ENCODE results near the gene FAM24A. TPM values are rescaled to one million over a fixed set of nuclear protein-coding genes. Genes with fewer than 3 reads are reported as not detected.
"Not testable (repeated sequence)": the region's sequence is repeated elsewhere in the genome, so short reads cannot be mapped to it uniquely, and the experiment has no call there.

The FAM24A gene, protein sequence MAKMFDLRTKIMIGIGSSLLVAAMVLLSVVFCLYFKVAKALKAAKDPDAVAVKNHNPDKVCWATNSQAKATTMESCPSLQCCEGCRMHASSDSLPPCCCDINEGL
- total RNA-seq = not detected in 2 replicates

- DNase-seq (ENCODE audit: low read depth) = no peak
Observed at GRCh38 chr10:122910310-122910709, at the start of gene FAM24A. TSS of gene FAM24A (plus strand) at chr10:122910610. CDS start at chr10:122911635, 1,025 bp downstream.

DNA sequence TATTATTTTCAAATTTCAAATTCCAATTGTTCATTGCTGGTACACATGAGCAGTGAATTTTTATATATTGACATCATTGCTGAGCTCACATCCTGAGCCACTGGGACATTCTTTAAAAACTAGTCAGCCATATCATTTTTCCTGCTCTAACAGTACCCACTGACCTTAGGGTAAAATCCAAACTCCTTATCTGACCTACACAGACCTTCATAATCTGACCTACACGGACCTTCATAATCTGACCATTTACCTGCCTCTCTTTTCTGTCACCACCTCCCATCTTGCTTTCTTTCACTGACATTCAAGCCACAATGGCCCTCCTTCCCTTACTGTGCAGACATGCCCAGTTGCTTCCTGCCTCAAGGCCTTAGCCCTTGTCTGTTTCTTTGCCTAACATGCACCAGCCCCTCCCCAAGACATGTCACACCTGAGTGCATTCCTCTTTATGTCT is 48.7 kb upstream of the FAM24A start:
- peak; percentile 69 for DNase-seq (ENCODE audit: low read depth)

- DNase-seq (ENCODE audit: low read depth) = no peak
Observed at GRCh38 chr10:122863216-122864193, 46.9 kb upstream of the FAM24A start.

DNA sequence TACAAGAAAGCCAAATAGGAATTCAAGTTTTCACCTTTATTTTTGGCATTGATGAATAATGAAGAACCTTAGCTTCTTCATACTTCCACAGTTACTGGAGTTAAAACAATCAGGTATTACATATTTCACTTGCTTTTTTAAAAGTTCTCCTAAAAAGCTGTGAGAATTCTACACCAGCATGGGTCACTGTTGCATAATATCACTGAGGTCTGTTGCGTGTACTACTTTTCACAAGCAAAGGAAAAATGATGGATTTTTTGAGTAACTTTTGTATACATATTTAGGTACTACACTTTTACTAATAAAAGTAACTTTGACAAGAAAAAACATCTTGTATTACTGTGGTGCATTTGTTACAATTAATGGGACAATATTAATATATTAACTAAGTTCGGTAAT is 46.2 kb upstream of the FAM24A start:
- DNase-seq (ENCODE audit: low read depth) = peak; percentile 9

- peak; percentile 70 for DNase-seq (ENCODE audit: low read depth)
Observed at GRCh38 chr10:122864901-122865300, 45.5 kb upstream of the FAM24A start.

DNA sequence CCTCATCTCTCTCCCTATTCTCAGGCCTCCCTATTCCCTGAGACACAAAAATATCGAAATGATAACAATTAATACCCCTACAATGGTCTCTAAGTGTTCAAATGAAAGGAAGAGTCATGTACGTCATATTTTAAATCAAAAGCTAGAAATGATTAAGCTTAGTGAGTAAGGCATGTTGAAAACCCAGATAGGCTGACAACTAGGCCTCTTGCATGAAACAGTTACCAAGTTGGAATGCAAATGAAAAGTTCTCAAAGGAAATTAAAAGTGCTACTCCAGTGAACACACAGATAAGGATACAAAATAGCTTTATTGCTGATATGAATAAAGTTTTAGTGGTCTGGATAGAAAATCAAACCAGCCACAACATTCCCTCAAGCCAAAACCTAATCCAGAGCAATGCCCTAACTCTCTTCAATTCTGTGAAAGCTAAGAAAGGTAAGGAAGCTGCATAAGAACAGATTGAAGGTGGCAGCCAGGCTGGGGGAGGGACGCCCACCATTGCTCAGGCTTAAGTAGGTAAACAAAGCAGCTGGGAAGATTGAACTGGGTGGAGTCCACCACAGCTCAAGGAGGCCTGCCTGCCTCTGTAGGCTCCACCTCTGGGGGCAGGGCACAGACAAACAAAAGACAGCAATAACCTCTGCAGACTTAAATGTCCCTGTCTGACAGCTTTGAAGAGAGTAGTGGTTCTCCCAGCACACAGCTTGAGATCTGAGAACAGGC is 43.5 kb upstream of the FAM24A start:
- peak; percentile 76 for DNase-seq (ENCODE audit: low read depth)

DNA sequence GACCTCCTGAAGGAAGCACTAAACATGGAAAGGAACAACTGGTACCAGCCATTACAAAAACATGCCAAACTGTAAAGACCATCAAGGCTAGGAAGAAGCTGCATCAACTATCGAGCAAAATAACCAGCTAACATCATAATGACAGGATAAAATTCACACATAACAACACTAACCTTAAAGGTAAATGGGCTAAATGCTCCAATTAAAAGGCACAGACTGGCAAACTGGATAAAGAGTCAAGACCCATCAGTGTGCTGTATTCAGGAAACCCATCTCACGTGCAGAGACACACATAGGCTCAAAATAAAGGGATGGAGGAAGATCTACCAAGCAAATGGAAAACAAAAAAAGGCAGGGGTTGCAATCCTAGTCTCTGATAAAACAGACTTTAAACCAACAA is 41.6 kb upstream of the FAM24A start:
- DNase-seq (ENCODE audit: low read depth) = not testable (repeated sequence)

- DNase-seq (ENCODE audit: low read depth) = not testable (repeated sequence)
Observed at GRCh38 chr10:122871947-122872346, 38.5 kb upstream of the FAM24A start.

GRCh38 chr10:122875843-122876466 is 34.5 kb upstream of the FAM24A start:
- no peak for DNase-seq (ENCODE audit: low read depth)

DNA sequence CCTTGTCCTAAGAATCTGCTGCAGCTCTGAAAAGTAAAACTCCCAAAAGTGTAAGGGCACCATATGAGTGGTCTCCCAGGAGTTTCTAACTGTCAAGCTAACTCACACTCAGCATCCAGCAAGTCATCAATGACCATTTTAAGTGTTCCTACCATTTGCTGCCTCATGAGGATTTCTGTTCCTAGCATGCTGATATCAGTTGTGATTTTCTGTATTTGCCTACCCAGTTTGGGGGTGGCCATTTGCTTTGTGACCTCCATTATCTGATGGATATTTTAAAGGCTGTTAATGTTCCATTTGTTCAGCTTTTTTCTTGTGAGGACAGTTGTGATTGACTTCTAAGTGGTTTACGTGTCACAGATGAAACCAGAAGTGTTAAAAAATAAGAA is 33.9 kb upstream of the FAM24A start:
- no peak for DNase-seq (ENCODE audit: low read depth)

DNA sequence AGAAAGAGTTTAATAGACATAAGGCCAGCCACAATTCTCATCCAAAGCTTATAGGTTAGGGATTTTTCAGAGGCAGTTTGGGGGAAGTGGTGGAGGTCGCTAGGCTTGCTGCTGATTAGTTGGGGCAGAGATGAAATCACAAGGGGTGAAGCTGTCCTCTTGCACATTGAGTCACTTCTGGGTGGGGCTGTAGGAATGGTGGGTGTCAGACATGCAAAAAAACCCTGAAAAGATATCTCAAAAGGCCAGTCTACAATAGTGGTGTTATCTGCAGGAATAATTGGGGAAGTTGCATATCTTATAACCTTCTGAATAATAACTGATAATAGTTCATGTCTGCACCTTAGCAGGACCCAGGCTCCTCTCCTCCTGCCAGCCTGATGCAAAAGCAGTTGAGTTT is 33.1 kb upstream of the FAM24A start:
- no peak for DNase-seq (ENCODE audit: low read depth)

DNA sequence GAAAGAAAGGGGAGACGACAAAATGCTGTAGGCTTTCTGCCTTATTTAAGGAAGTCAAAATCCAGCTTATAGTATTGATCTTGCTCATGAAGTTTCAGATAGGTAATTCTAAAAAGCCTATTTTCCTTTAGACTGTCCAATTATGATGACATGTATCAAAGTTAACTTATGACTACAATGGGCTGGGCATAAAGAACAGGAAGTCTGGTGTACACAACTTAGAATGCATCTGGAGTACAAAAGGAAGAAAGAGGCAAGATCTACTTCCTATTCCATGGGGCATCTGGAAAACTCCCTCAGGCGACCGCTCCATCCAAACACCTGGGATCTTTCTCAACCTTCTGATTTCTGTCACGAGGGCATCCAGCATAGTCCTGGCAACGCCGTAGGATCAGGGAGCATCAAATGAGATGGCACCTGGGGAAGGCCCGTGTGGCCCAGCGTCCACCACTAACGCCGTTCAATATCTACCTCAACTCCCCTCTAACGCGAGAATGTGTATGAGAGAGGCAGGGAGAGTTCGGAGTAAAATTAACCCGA is 31.5 kb upstream of the FAM24A start:
- peak; percentile 32 for DNase-seq (ENCODE audit: low read depth)

DNA sequence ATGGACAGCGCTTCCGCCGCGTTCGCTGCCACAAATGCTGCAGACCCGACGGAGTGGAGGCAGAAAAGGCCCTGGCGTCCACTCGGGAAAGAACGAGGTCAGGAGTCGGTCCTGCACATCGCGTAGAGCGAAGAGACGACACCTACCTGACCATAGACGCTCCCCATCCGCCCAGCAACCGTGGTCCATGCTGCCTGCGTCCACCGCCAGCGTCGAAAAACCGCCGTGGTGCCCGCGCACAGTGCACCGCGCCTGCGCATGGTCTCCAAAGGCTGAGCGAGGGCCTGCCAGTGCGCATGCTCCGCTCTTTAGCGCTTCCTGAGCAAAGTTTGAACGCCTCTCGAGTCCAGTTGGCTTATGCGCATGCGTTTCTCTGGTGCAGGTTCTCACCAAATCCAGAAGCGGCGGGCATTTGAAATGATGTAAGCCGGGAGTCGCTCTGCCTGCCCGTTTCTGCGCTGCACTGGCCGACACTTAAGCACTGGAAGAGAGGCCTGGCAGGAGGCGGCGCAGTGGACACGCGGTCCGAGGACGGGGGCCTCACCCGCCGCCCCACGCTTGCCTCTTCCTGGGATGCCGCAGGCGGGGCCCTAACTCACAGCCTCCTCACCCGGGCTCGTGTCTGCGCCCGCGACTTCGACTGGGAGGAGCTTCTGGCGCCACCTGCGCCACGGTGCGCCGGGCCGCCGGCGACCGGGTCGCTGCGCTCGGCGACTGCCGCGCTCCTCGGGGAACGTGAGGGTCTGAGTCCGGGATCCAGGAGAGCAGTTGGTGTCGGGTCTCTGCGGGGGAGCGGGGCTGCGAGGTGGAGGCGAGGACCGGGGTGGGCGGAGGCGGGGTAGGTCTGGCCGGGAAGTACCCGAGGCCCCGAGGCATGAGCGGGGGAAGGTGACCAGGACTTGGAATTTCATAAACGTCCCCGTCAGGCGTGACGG is 30.8 kb upstream of the FAM24A start, which contains the start of gene FAM24B:
Gene FAM24B (minus strand): TSS at position 243 of the 935 bp plus-strand sequence. CDS start 29,066 bp downstream, outside the sequence.
- peak; percentile 98 for DNase-seq (ENCODE audit: low read depth)

DNA sequence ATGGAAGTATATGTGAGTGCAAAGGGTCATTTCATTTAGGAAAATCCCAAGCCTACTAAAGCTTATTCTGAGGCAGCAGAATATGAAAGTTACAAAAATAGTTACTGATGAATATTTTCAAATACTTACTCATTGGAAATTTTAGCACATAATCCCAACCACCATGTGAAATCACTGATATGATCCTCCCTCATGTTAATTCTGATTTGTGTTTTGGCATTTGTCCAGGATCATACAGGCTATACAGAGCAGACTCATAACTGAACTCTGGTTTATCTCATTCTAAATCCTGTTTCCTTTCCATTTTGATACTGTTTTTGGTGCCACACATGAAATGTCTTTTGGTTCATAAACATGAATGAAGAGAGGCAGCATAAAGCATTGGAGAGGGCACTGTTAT is 27.6 kb upstream of the FAM24A start:
- DNase-seq (ENCODE audit: low read depth) = no peak

DNA sequence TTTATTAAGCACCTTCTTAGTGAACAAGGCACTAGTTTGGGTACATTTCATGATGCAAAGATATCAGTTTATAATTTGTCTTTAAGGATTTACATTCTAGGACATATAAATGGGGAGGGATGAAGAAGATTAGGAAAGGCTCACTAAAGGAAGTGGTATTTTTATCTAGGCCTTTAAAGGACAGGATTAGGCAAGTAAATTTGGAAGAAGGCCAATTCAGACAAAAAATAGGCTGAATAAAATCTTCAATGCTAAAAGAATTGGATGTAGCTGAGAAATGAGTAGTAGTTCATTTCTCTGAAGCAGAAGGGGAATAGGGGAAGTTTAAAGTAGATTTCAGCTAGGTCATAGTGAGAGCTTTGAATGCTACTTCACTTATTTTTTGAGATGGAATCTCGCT is 26.2 kb upstream of the FAM24A start:
- DNase-seq (ENCODE audit: low read depth) = no peak

DNA sequence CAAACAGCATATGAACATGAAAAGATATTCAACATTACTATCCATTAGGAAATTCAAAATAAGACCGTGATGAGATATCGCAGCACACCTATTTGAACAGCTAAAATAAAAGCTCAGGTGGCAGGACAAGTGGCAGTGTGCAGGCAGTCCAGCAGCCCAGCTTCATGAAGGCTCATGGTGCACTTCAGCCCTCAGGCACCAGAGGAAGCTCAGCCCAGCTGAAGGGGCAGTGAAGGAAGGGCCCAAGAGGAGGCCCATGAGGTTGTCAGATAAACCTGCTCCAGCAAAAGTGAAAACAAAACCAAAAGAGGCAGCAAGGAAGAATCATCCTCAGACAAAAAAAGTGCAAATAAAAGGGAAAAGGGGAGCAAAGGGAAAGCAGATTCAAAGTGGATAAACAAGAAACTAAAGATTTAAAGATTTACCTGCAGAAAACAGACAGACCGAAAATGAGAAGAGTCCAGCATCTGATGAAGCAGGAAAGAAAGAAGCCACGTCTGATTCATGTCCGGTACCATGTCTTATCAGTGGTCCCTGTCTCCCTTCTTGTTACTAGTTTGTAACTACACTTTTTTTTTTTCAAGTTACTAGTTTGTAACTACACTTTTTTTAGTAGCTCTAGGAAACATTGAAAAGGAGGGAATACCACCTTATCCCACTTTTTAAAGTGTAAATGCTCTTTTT is 16.0 kb upstream of the FAM24A start:
- no peak for DNase-seq (ENCODE audit: low read depth)

GRCh38 chr10:122903861-122904260 is 6.5 kb upstream of the FAM24A start:
- DNase-seq (ENCODE audit: low read depth) = not testable (repeated sequence)

- peak; percentile 39 for DNase-seq (ENCODE audit: low read depth)
Observed at GRCh38 chr10:122911889-122912484, 1.6 kb downstream of the FAM24A start.

GRCh38 chr10:122915700-122916099 is 5.3 kb downstream of the FAM24A start:
- no peak for DNase-seq (ENCODE audit: low read depth)

All from renal cortical epithelial cell (primary cell).